Measurements from ENCODE around the gene ZSWIM6.

GRCh38 chr5:61331407-61332357 is at the start of gene ZSWIM6:
- TF ChIP-seq EZH2 (IDR thresholded peaks at IDR 0.05; ENCODE audit: borderline replicate concordance, low read length) (no peak), CTCF (IDR thresholded peaks at IDR 0.05; ENCODE audit: low read length) (no peak)
